ENCODE data around the gene NCOA1.

Gene NCOA1

GRCh38 chr2:24704692-24705091 is 213.6 kb downstream of the NCOA1 start:
- Histone ChIP-seq H3K79me2 (ENCODE audit: insufficient read depth, low read length) (no peaks in the 10 kb centered on the region), H3K4me2 (ENCODE audit: low read length) (no peak overlapping the region), H3K36me3 (ENCODE audit: insufficient read depth, low read length) (peaks cover 5% of the 10 kb centered on the region; the same call in 1 of the 2 replicates), H3K4me3 (ENCODE audit: low read depth, low read length, poor library complexity, severe bottlenecking) (no peak overlapping the region), H4K20me1 (ENCODE audit: insufficient read depth, low read length) (no peaks in the 10 kb centered on the region), H3K9ac (ENCODE audit: low read length) (no peak overlapping the region), H3K9me3 (ENCODE audit: low read length) (no peaks in the 10 kb centered on the region), H3F3A (ENCODE audit: insufficient read depth, low read length) (no peaks in the 10 kb centered on the region), H3K4me1 (ENCODE audit: insufficient read depth, low read length, severe bottlenecking) (no peaks in the 10 kb centered on the region), H2AFZ (ENCODE audit: low read length) (no peak overlapping the region), H3K27ac (ENCODE audit: low read depth, low read length, poor library complexity, severe bottlenecking) (no peak overlapping the region), H3K27me3 (ENCODE audit: insufficient read depth, low read length) (no peaks in the 10 kb centered on the region), H3K9me2 (ENCODE audit: low read depth, low read length) (no peaks in the 10 kb centered on the region)
- TF ChIP-seq, protein P1, sequence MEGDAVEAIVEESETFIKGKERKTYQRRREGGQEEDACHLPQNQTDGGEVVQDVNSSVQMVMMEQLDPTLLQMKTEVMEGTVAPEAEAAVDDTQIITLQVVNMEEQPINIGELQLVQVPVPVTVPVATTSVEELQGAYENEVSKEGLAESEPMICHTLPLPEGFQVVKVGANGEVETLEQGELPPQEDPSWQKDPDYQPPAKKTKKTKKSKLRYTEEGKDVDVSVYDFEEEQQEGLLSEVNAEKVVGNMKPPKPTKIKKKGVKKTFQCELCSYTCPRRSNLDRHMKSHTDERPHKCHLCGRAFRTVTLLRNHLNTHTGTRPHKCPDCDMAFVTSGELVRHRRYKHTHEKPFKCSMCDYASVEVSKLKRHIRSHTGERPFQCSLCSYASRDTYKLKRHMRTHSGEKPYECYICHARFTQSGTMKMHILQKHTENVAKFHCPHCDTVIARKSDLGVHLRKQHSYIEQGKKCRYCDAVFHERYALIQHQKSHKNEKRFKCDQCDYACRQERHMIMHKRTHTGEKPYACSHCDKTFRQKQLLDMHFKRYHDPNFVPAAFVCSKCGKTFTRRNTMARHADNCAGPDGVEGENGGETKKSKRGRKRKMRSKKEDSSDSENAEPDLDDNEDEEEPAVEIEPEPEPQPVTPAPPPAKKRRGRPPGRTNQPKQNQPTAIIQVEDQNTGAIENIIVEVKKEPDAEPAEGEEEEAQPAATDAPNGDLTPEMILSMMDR (IDR thresholded peaks at IDR 0.05; ENCODE audit: low read length) = no peak
- no peak for TF ChIP-seq EZH2 (IDR thresholded peaks at IDR 0.05; ENCODE audit: borderline replicate concordance, low read length)

- Histone ChIP-seq H3K9me3 (ENCODE audit: low read length) (no peaks in the 10 kb centered on the region), H3K4me3 (ENCODE audit: low read depth, low read length, poor library complexity, severe bottlenecking) (no peak overlapping the region), H3K27ac (ENCODE audit: low read depth, low read length, poor library complexity, severe bottlenecking) (no peak overlapping the region), H3K27me3 (ENCODE audit: insufficient read depth, low read length) (no peaks in the 10 kb centered on the region), H3K79me2 (ENCODE audit: insufficient read depth, low read length) (no peaks in the 10 kb centered on the region), H3K9me2 (ENCODE audit: low read depth, low read length) (no peaks in the 10 kb centered on the region), H3F3A (ENCODE audit: insufficient read depth, low read length) (no peaks in the 10 kb centered on the region), H3K36me3 (ENCODE audit: insufficient read depth, low read length) (peaks cover 13% of the 10 kb centered on the region; the same call in 1 of the 2 replicates), H4K20me1 (ENCODE audit: insufficient read depth, low read length) (no peaks in the 10 kb centered on the region), H3K4me1 (ENCODE audit: insufficient read depth, low read length, severe bottlenecking) (no peaks in the 10 kb centered on the region), H3K9ac (ENCODE audit: low read length) (no peak overlapping the region), H2AFZ (ENCODE audit: low read length) (no peak overlapping the region), H3K4me2 (ENCODE audit: low read length) (no peak overlapping the region)
- TF ChIP-seq, protein P1 (IDR thresholded peaks at IDR 0.05; ENCODE audit: low read length) = no peak
- TF ChIP-seq EZH2 (IDR thresholded peaks at IDR 0.05; ENCODE audit: borderline replicate concordance, low read length) = no peak
These were observed 216.1 kb downstream of the NCOA1 start for GRCh38 chr2:24707143-24707542.

GRCh38 chr2:24708537-24709152 is 217.6 kb downstream of the NCOA1 start:
- Histone ChIP-seq H3K9ac (ENCODE audit: low read length) (no peak overlapping the region), H3F3A (ENCODE audit: insufficient read depth, low read length) (no peaks in the 10 kb centered on the region), H3K27ac (ENCODE audit: low read depth, low read length, poor library complexity, severe bottlenecking) (no peak overlapping the region), H3K4me3 (ENCODE audit: low read depth, low read length, poor library complexity, severe bottlenecking) (no peak overlapping the region), H3K4me2 (ENCODE audit: low read length) (no peak overlapping the region), H3K79me2 (ENCODE audit: insufficient read depth, low read length) (no peaks in the 10 kb centered on the region), H3K9me2 (ENCODE audit: low read depth, low read length) (no peaks in the 10 kb centered on the region), H3K36me3 (ENCODE audit: insufficient read depth, low read length) (peaks cover 17% of the 10 kb centered on the region; the same call in 1 of the 2 replicates), H3K4me1 (ENCODE audit: insufficient read depth, low read length, severe bottlenecking) (no peaks in the 10 kb centered on the region), H4K20me1 (ENCODE audit: insufficient read depth, low read length) (no peaks in the 10 kb centered on the region), H3K9me3 (ENCODE audit: low read length) (no peaks in the 10 kb centered on the region), H2AFZ (ENCODE audit: low read length) (no peak overlapping the region), H3K27me3 (ENCODE audit: insufficient read depth, low read length) (no peaks in the 10 kb centered on the region)
- TF ChIP-seq EZH2 (IDR thresholded peaks at IDR 0.05; ENCODE audit: borderline replicate concordance, low read length) = no peak
- TF ChIP-seq, protein P1 (IDR thresholded peaks at IDR 0.05; ENCODE audit: low read length) = no peak
